Erythroblast (primary cell): Measurements from ENCODE around the gene NFIA.

Experiments
- GATA1 ChIP-seq: IDR thresholded peaks from 2 replicates; pipeline ENCODE4 v1.6.1; 2011; ENCODE audit warnings: low read depth, mild to moderate bottlenecking, control low read depth, low read length, moderate library complexity
- POLR2A ChIP-seq: IDR thresholded peaks from 2 replicates; pipeline ENCODE4 v1.6.1; 2011; ENCODE audit warnings: mild to moderate bottlenecking, low read length

GRCh38 chr1:61135291-61135690 lies 52.9 kb downstream of the NFIA start:
- TF ChIP-seq POLR2A, result no peak
- TF ChIP-seq GATA1, result no peak
